ENCODE data around the gene ZC3H12D.

DNA sequence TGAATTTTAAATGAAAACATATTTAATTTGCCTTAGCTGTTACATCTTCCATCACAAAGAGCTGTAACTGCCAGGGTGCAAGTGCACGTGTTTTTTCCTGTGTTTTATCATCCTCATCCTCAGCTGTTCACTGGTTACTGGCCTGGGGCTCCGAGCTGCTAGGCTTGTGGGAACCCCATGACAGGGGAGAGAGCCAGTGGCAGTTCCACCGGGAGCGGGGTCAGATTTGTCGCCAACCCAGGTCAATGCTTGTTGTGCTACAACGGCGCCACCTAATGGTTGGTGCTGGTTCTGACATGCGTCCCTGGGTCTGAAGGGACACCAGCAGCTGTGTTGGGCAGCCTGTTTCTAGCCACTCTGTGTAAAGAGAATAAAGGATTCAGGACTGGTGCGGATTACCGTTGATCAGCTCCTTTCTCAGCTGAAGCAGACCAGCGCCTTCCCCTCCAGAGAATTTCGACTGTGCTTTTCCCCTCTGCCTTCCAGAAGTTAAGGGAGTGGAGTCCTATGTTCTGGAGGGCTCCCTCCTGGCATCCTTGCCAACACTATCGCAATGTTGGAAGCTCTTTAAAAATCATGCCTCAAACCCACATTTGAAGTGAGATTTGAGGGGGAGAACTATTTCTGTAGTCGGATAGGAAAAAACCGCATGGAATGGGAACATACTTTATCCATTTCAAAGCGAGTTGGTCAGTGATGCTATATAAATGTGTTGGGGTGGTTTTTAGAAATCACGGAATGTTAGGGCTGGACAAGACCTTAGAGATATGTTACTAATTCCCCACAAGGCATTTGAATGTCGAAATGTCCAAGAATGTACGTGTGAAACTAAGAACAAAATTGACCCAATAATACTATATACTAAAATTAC is 52.7 kb downstream of the ZC3H12D start:
- TF ChIP-seq CTCF (IDR thresholded peaks at IDR 0.05) (peak; percentile 90 to 97 (median 96)), POLR2A (IDR thresholded peaks at IDR 0.05) (no peak), POLR2AphosphoS5 (IDR thresholded peaks at IDR 0.05) (peak in 1 of 4 donors; percentile 37), EP300 (IDR thresholded peaks at IDR 0.05) (no peak)

Measured in sigmoid colon (tissue), 4 donors.